ENCODE measurements around the gene PRR35. TPM values are rescaled to one million over a fixed set of nuclear protein-coding genes. Genes with fewer than 3 reads are reported as not detected.
A peak's percentile ranks its signal among the peaks of the same experiment; 100 is the strongest.

PRR35 gene
- total RNA-seq, 1 experiment from 2014 or later: not detected

DNA sequence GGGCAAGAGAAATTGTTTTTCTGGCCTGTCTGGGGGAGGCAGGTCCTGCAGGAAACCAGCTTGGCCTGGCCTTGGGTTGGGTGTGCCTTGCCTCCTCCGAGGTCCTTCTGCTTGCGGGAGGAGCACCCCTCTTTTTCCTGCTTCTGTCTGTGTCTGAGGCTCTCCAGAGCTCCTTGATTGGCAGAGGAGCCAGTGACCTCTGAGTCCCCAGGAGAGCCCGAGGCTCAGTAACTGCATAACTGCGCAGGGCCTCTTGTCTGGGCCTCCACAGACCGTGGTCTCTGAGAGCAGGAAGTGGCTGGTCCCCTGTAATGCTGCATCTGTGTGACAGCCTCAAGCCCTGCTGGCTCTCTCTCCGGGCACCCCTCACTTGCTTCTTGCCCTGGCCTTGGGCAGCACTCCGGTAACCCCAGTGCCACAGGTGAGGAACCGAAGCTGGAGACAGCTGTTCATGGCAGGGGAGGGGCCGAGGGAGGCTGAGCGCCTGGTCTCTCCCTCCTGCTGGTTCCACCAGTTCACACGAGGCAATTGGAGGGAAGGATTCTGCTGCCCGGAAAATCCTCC, 31.1 kb upstream of the PRR35 start:
- CTCF ChIA-PET: no interaction called here
- H2AFZ ChIP-seq (ENCODE audit: low read length): no peak overlapping the region
- no peaks in the 10 kb centered on the region for H3K9me2 ChIP-seq (replicated peaks; ENCODE audit: low read length)
- no peak for TF ChIP-seq EZH2 (IDR thresholded peaks at IDR 0.05; ENCODE audit: low read length, unreplicated experiment)
- TF ChIP-seq EZH2phosphoT487 (IDR thresholded peaks at IDR 0.05; ENCODE audit: borderline replicate concordance, low read length): no peak
- TF ChIP-seq, protein P1, sequence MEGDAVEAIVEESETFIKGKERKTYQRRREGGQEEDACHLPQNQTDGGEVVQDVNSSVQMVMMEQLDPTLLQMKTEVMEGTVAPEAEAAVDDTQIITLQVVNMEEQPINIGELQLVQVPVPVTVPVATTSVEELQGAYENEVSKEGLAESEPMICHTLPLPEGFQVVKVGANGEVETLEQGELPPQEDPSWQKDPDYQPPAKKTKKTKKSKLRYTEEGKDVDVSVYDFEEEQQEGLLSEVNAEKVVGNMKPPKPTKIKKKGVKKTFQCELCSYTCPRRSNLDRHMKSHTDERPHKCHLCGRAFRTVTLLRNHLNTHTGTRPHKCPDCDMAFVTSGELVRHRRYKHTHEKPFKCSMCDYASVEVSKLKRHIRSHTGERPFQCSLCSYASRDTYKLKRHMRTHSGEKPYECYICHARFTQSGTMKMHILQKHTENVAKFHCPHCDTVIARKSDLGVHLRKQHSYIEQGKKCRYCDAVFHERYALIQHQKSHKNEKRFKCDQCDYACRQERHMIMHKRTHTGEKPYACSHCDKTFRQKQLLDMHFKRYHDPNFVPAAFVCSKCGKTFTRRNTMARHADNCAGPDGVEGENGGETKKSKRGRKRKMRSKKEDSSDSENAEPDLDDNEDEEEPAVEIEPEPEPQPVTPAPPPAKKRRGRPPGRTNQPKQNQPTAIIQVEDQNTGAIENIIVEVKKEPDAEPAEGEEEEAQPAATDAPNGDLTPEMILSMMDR (conservative IDR thresholded peaks at IDR 0.05; ENCODE audit: low read depth, low read length): no peak
- POLR2A ChIA-PET (ENCODE audit: unreplicated experiment): no interaction called here
- peaks cover 85% of the 10 kb centered on the region for H3K79me2 ChIP-seq (ENCODE audit: low read length)
- no peak for DNase-seq
- H3K4me2 ChIP-seq (ENCODE audit: low read length): peak overlapping the region; percentile 98
- no peaks in the 10 kb centered on the region for H3K36me3 ChIP-seq (ENCODE audit: low read depth, low read length)
- H3K4me1 ChIP-seq (ENCODE audit: insufficient read depth, low read length): peaks cover 30% of the 10 kb centered on the region
- BruUV-seq (replicated peaks): TSS peak; percentile 27
- no peaks in the 10 kb centered on the region for H3F3A ChIP-seq (ENCODE audit: low read length, unreplicated experiment)
- H4K20me1 ChIP-seq (ENCODE audit: low read length): peaks cover 23% of the 10 kb centered on the region
- peak overlapping the region; percentile 96 for H3K9ac ChIP-seq (ENCODE audit: low read length)
- peak overlapping the region; percentile 94 for H3K4me3 ChIP-seq (ENCODE audit: low read length)
- ATAC-seq: no peak
- intact Hi-C loops (cut with micrococcal nuclease): loop anchor here (10.0 kb wide), 1 partner anchor 56 kb away; no protein-coding TSS in a partner anchor
- no peaks in the 10 kb centered on the region for H3K9me3 ChIP-seq (ENCODE audit: low read length)
- H3K27ac ChIP-seq (ENCODE audit: low read length): peak overlapping the region; percentile 79
- no peaks in the 10 kb centered on the region for H3K27me3 ChIP-seq (ENCODE audit: low read length)

DNA sequence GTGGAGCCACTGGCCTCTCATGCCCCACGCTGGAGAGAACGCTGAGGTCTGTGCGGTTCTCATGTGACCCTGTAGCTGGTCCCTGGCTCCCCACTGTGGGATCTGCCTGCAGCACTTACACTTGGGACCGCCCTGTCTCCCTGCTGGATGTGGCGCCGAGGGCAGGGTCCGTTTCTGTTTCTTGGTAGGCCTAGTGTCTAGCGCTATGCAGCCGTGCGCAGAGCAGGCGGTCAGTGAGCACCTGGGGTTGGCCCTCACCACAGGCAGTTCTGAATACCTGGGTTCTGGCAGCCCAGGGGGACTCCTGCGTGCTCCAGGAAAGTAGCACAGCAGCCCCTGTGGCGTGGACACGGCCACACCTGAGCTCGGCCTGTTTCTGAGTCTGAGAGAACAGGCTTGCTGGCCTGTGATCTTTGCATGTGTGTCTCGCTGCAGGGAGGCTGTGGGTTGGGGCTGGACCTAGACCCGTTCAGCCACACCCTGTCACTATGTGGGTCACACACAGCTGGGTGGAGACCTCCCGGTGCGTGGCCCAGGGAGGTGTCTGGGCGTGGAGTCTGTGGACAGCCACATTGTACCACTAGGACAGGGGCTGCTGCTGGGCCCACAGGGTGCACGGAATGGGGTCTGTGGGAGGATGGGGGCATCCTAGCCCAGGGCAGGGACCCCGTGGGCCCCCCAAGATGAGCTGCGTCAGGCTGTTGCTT, 29.9 kb upstream of the PRR35 start:
- DNase-seq (no peak), ATAC-seq (no peak)
- Histone ChIP-seq H3K9ac (ENCODE audit: low read length) (no peak overlapping the region), H3K4me1 (ENCODE audit: insufficient read depth, low read length) (peaks cover 37% of the 10 kb centered on the region), H3K36me3 (ENCODE audit: low read depth, low read length) (no peaks in the 10 kb centered on the region), H3K4me3 (ENCODE audit: low read length) (no peak overlapping the region), H3K9me2 (replicated peaks; ENCODE audit: low read length) (no peaks in the 10 kb centered on the region), H3K27ac (ENCODE audit: low read length) (no peak overlapping the region), H3K9me3 (ENCODE audit: low read length) (no peaks in the 10 kb centered on the region), H2AFZ (ENCODE audit: low read length) (no peak overlapping the region), H3K27me3 (ENCODE audit: low read length) (no peaks in the 10 kb centered on the region), H4K20me1 (ENCODE audit: low read length) (peaks cover 32% of the 10 kb centered on the region), H3K79me2 (ENCODE audit: low read length) (peaks cover 87% of the 10 kb centered on the region), H3K4me2 (ENCODE audit: low read length) (0 out of 2 replicates have a peak overlapping the region, but pooled peaks have one; percentile 98), H3F3A (ENCODE audit: low read length, unreplicated experiment) (no peaks in the 10 kb centered on the region)
- CTCF ChIA-PET: no interaction called here
- POLR2A ChIA-PET (ENCODE audit: unreplicated experiment): no interaction called here
- intact Hi-C loops (cut with micrococcal nuclease): no loop called here
- no TSS peak for BruUV-seq (replicated peaks)
- TF ChIP-seq EZH2phosphoT487 (IDR thresholded peaks at IDR 0.05; ENCODE audit: borderline replicate concordance, low read length) (no peak), EZH2 (IDR thresholded peaks at IDR 0.05; ENCODE audit: low read length, unreplicated experiment) (no peak)
- TF ChIP-seq, protein P1 (conservative IDR thresholded peaks at IDR 0.05; ENCODE audit: low read depth, low read length): no peak
